Liver (tissue), 9 donors: ENCODE measurements around the gene EXOC7. TPM values are rescaled to one million over a fixed set of nuclear protein-coding genes. Genes with fewer than 3 reads are reported as not detected.

Experiments
- DNase-seq: peaks from one replicate; pipeline ENCODE4 v3.0.0-alpha.2; 2017; ENCODE audit warnings: low spot score
- H3K27ac ChIP-seq, 2 donors: one replicate each; pipeline ENCODE4 v1.7.0; 2013; ENCODE audit warnings: inconsistent platforms in 2 of 2, low read length in 2 of 2, control low read depth in 1 of 2, low read depth in 1 of 2, mild to moderate bottlenecking in 1 of 2
- H3K27me3 ChIP-seq, 4 donors: one replicate each; pipeline versions ENCODE4 v1.6.1 to v1.7.0; 2013; ENCODE audit warnings: low read length in 3 of 4, inconsistent platforms in 1 of 4, mild to moderate bottlenecking in 1 of 4, moderate library complexity in 1 of 4; ENCODE audit not compliant: control insufficient read depth in 4 of 4, insufficient read depth in 4 of 4
- H3K36me3 ChIP-seq, 4 donors: one replicate each; pipeline versions ENCODE4 v1.6.1 to v1.7.0; 2013; ENCODE audit warnings: low read length in 3 of 4, mild to moderate bottlenecking in 3 of 4, low read depth in 1 of 4, moderate library complexity in 1 of 4; ENCODE audit not compliant: control insufficient read depth in 4 of 4, insufficient read depth in 3 of 4
- H3K4me1 ChIP-seq, 4 donors: one replicate each; pipeline versions ENCODE4 v1.6.1 to v1.7.0; 2013; ENCODE audit warnings: low read length in 3 of 4, mild to moderate bottlenecking in 3 of 4, moderate library complexity in 1 of 4; ENCODE audit not compliant: control insufficient read depth in 4 of 4, insufficient read depth in 4 of 4
- H3K4me3 ChIP-seq, 3 donors: one replicate each; pipeline versions ENCODE4 v1.6.1 to v1.7.0; 2013; ENCODE audit warnings: low read length in 3 of 3, control low read depth in 1 of 3, low read depth in 1 of 3, mild to moderate bottlenecking in 1 of 3
- H3K9ac ChIP-seq, 2 donors: one replicate each; pipeline ENCODE4 v1.7.0; 2013; ENCODE audit warnings: low read length in 2 of 2, mild to moderate bottlenecking in 2 of 2, moderate library complexity in 2 of 2, control low read depth in 1 of 2, low read depth in 1 of 2
- H3K9me3 ChIP-seq, 4 donors: one replicate each; pipeline versions ENCODE4 v1.6.1 to v1.7.0; 2013; ENCODE audit warnings: low read length in 3 of 4; ENCODE audit not compliant: control insufficient read depth in 4 of 4
- ATF3 ChIP-seq: IDR thresholded peaks from 2 replicates; pipeline ENCODE4 v1.6.1; 2016; ENCODE audit warnings: antibody characterized with exemption
- EGR1 ChIP-seq, 2 donors: IDR thresholded peaks; 2 replicates each; pipeline ENCODE4 v1.6.1; 2016 to 2018; ENCODE audit warnings: antibody characterized with exemption in 2 of 2, low read depth in 2 of 2
- FOXA1 ChIP-seq: IDR thresholded peaks from 2 replicates; pipeline ENCODE4 v1.6.1; 2016; ENCODE audit warnings: antibody characterized with exemption
- JUND ChIP-seq, 2 donors: IDR thresholded peaks; 2 replicates each; pipeline ENCODE4 v1.6.1; 2016; ENCODE audit warnings: antibody characterized with exemption in 2 of 2
- NR2F2 ChIP-seq: IDR thresholded peaks from 2 replicates; pipeline ENCODE4 v1.6.1; 2016; ENCODE audit warnings: antibody characterized with exemption
- RAD21 ChIP-seq, 2 donors: IDR thresholded peaks; 2 replicates each; pipeline ENCODE4 v1.6.1; 2016; ENCODE audit warnings: antibody characterized with exemption in 2 of 2, mild to moderate bottlenecking in 2 of 2
- RXRA ChIP-seq, 2 donors: IDR thresholded peaks; 2 replicates each; pipeline ENCODE4 v1.6.1; 2017 to 2018; ENCODE audit warnings: antibody characterized with exemption in 2 of 2, mild to moderate bottlenecking in 1 of 2
- TAF1 ChIP-seq: conservative IDR thresholded peaks from 2 replicates; pipeline ENCODE4 v1.6.1; 2016; ENCODE audit warnings: antibody characterized with exemption, mild to moderate bottlenecking
- YY1 ChIP-seq: IDR thresholded peaks from 2 replicates; pipeline ENCODE4 v1.6.1; 2016; ENCODE audit warnings: antibody characterized with exemption, mild to moderate bottlenecking
- ZBTB33 ChIP-seq: IDR thresholded peaks from 2 replicates; pipeline ENCODE4 v1.6.1; 2016; ENCODE audit warnings: antibody characterized with exemption
- WGBS: extraction: QIAGEN DNeasy Blood & Tissue Kit; methylation state at CpG from one replicate; pipeline ENCODE4 v1.1.7; 2013; 5-methylcytosine and 5-hydroxymethylcytosine counted together
- polyA plus RNA-seq, 2 donors: library from polyadenylated mRNA; stranded (reverse) in 1 of 2; unstranded in 1 of 2; fragments of 200-250 nt in 1 of 2; fragments of >200 nt in 1 of 2; fragmentation: Nextera tagmentation in 1 of 2; extraction: Ambion mirVana in 1 of 2; gene quantifications; one replicate each; pipeline versions ENCODE4 v1.2.1 to v1.2.3, GENCODE V29; 2013 to 2015
- total RNA-seq, 2 donors: library from RNA; depleted of rRNA; stranded (reverse); fragments of >200 nt; gene quantifications; one replicate each; pipeline ENCODE4 v1.2.3, GENCODE V29; 2014
- TF ChIP-seq, protein P1 (sequence below): fragments of 150-350 bp; IDR thresholded peaks from 2 replicates; pipeline ENCODE4 v1.5.1; 2017; ENCODE audit warnings: improper control_type of control experiment, low read depth, low read length; ENCODE audit not compliant: missing input control
- donor health status: healthy.
- donor health status: healthy.
- donor health status: healthy.
- donor health status: healthy.
- donor health status: healthy.

The EXOC7 gene
- total and polyA plus RNA-seq, 4 donors, result 28.0 to 64.8 (median 38.2) TPM

DNA sequence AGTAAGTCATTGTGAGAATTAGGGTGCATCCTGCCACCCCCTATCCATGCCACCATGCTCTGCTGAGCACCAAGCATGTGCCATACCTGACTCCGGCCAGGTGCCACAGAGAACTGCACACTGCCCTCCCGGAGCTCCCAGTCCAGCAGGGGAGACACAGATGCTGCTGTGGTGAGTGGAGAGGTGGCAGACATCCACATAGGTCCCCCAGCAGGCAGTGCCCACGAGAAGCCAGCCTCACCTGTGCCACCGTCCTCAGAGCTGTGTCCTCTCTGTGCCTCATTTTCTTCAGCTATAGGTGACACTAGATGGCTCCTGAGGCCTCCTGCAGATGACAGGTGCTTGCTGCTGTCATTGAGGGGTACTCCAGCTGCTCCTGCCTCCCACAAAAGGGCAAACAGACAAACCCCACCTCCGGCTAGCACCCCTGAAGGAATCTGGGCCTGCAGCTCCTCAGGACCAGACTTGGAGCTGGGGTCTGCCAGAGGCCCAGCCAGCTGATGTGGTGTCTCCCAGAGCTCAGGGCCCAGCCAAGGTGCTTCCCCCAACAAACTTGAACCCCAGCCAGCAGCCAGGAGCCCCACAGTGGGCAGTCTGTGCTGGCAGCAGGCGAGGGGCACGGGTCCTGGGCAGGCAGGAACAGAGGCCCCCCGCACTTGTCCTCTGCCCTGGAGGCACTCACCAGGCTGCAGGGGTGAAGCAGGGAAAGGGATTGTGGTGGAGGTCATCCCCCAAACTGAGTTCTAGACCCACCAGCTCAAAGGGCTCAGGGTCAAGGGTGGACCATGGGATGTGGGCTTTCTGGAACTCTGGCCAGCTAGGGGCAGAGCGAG lies 20.4 kb upstream of the EXOC7 start:
- H3K4me1 ChIP-seq, result peaks cover 0 to 7% (median 5%) of the 10 kb centered on the region in 4 donors
- H3K36me3 ChIP-seq, result no peaks in the 10 kb centered on the region
- DNase-seq, result no peak
- no peak overlapping the region for H3K4me3 ChIP-seq
- no peak overlapping the region for H3K9ac ChIP-seq
- H3K27me3 ChIP-seq, result no peaks in the 10 kb centered on the region
- H3K9me3 ChIP-seq, result no peaks in the 10 kb centered on the region
- TF ChIP-seq, protein P1, sequence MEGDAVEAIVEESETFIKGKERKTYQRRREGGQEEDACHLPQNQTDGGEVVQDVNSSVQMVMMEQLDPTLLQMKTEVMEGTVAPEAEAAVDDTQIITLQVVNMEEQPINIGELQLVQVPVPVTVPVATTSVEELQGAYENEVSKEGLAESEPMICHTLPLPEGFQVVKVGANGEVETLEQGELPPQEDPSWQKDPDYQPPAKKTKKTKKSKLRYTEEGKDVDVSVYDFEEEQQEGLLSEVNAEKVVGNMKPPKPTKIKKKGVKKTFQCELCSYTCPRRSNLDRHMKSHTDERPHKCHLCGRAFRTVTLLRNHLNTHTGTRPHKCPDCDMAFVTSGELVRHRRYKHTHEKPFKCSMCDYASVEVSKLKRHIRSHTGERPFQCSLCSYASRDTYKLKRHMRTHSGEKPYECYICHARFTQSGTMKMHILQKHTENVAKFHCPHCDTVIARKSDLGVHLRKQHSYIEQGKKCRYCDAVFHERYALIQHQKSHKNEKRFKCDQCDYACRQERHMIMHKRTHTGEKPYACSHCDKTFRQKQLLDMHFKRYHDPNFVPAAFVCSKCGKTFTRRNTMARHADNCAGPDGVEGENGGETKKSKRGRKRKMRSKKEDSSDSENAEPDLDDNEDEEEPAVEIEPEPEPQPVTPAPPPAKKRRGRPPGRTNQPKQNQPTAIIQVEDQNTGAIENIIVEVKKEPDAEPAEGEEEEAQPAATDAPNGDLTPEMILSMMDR, result no peak
- no peak for TF ChIP-seq YY1
- no peak for TF ChIP-seq EGR1 (IDR thresholded peaks at IDR 0.05; ENCODE audit: low read depth in 2 of 2)
- 80% methylated on average over 9 of the region's 9 CpGs for whole genome bisulfite sequencing
- H3K27ac ChIP-seq, result no peak overlapping the region

GRCh38 chr17:76123191-76123499 lies 19.6 kb upstream of the EXOC7 start:
- Histone ChIP-seq H3K4me3 (no peak overlapping the region), H3K36me3 (no peaks in the 10 kb centered on the region), H3K9ac (no peak overlapping the region), H3K27me3 (no peaks in the 10 kb centered on the region), H3K27ac (no peak overlapping the region), H3K9me3 (no peaks in the 10 kb centered on the region), H3K4me1 (peaks cover 0 to 7% (median 5%) of the 10 kb centered on the region in 4 donors)
- DNase-seq, result no peak
- TF ChIP-seq ZBTB33 (no peak), JUND (IDR thresholded peaks at IDR 0.05) (no peak)
- WGBS, result 84% methylated on average over 5 of the region's 5 CpGs

DNA sequence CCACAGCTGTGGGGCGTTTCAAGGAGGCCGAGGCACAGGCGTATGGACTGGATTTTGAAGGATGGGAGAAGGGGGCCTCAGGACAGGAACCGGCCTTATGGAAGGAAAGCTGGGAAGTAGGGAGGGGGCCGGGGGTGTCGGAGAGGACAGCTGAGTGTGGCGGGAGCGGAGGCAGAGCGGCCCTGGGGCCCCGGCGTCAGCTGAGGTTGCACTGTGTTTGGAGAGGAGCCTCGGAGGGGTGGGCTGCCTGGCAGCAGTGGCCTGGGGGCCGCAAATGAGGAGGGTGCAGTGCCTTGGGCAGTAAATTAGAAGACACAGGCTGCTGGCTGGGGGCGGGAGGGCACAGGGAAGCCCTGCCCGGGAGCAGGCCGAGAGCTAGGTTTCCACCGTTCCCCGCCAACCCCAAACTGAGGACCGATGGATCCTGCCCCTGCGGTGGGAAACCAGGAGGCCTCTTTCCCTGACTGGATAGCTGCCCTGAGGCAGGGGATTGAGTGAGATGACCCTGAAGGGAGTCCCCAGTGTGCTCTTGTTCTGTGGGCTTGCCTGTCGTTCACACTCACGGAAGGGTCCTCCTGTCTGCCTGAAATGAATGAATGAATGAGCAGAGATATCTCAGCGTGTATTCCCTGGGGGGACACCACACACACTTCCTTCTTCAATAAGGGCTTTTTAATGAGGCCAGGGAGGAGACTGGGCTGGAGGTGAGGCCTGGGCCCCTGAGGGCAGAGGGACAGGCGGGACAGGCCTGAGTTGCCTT lies 19.0 kb upstream of the EXOC7 start:
- 94% methylated on average over 24 of the region's 24 CpGs for WGBS
- Histone ChIP-seq H3K9ac (no peak overlapping the region), H3K36me3 (no peaks in the 10 kb centered on the region), H3K27me3 (no peaks in the 10 kb centered on the region), H3K27ac (no peak overlapping the region), H3K4me1 (peaks cover 0 to 7% (median 5%) of the 10 kb centered on the region in 4 donors), H3K4me3 (no peak overlapping the region), H3K9me3 (no peaks in the 10 kb centered on the region)
- no peak for DNase-seq
- TF ChIP-seq NR2F2, result no peak
- TF ChIP-seq RAD21 (IDR thresholded peaks at IDR 0.05), result no peak
- no peak for TF ChIP-seq FOXA1
- no peak for TF ChIP-seq RXRA (IDR thresholded peaks at IDR 0.05)
- TF ChIP-seq TAF1, result no peak
- TF ChIP-seq ATF3, result no peak
- TF ChIP-seq YY1, result no peak
